ENCODE measurements around the gene RASSF8.
"Not testable (repeated sequence)": the region's sequence is repeated elsewhere in the genome, so short reads cannot be mapped to it uniquely, and the experiment has no call there.

The RASSF8 gene

GRCh38 chr12:26031827-26032226 lies 73.3 kb downstream of the RASSF8 start:
- no peak for DNase-seq

DNA sequence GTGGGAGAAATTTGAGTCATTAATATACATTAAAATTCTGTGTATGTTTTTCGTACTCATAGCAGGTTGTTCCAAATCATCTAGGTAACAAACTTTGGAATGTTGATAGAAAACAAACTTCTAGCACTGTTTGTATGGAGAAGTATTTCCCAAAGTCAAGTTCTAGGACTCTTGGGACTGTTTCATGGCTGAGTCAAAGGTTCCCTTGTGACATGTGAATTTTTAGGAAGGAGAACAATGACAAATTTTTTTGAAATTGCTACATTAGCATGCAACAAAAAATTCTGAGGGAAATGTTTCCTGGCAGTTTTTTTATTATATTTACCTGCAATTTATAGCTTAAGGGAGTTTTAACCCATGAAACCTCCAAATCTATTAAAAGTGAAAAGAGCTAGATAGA lies 73.8 kb downstream of the RASSF8 start:
- no peak for DNase-seq

DNA sequence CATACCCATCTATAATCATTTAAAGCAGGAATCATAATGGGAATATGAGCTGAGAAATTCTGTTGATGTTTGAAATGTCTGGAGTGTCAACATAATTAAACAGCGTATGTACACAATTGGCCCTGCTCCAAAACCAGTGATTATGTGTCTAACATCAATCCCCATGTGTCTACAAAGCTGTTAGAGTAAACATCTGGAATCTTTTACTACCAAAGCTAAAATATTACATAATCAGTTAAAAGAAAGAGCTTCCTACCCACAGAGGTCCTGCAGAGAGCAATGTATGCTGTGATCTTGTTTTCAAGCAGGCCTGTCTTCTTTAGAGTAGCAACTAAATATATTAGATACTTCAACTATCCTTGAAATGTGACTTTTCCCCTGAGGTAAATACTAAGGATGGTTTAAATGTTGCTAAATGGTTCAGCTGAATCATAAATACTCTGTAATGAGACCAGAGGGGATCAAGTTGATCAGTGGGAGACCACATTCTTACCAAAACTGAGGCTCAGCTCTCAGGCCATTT lies 74.3 kb downstream of the RASSF8 start:
- DNase-seq, result no peak

DNA sequence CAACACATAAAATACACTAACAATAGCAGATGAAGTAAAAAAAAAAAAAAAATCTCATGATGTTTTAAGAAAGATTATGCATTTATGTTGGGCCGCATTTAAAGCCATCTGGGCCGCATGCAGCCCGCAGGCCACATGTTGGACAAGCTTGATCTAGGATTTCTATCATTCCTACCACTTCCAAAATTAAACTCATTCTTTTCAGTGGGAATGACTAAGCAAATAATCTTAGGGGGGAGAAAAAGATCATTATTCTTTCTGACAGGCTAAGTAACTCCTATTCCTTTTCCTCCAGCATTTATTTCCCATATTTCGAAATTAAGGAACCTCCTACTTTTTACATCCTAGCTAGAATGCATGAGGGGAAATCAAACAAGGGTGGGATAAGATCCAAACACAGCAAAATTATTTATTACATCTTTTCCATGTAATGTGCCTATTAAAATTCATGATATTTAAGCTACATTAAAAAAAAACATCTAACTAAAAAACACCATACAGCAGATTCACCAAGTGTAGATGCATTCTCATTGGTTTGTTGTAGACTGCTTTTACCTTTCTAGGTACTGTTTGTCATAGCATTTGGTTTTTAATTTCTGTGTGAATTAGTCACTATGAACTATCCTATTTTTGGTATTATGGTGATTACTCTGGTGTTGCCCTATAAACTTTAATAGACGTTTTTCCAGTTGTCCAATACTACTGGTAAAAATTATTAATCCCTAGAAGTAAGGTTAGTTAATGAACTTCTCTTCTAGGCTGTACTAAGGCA lies 76.1 kb downstream of the RASSF8 start:
- DNase-seq, result no peak

GRCh38 chr12:26036877-26037276 lies 78.4 kb downstream of the RASSF8 start:
- DNase-seq, result no peak

DNA sequence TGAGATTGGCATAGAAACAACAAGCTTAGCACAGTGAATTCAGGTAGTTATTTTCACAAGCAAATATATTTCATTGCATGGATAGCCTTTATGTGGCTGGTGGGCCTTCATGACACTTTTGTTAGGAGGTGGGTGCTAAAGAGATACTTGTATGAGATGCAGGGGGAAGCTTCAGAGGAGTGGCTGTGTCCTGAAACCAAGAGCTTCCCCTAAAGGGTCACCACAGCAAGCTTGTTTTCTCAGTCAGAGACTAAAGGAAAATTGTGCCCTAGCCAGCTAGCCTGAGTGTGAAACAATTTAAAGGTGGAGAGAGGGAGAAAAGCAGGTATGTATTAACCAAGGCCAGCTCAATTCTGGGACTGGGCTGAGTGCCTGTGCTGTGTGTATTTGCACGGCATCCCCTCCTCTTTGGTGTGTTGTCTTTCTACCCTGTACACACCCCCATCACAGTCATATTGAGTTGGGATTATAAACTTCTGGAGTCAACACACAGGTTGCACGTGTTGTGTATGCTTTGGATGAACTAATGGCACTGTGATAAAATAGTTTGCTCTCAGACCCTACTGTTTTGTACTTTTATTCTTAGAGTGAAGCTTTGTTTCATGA lies 79.2 kb downstream of the RASSF8 start:
- DNase-seq, result no peak

DNA sequence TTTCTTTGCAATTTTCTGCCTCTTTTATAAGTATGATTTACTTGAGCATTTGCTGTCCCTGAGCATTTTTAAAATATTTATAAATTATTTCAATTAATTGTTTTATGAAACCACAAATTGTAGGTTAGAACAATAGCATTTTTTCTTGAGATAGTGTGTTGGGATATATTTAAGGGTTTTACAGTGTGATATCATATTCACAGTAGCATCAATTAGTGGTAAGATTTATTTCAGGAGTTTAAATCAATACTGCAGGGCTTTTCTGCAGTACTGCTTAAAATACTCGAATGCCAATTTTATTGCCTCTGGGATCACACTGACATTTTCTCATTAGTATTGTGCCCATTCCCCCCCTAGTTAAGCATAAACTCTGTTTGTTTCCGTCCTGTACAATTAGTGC lies 84.2 kb downstream of the RASSF8 start:
- DNase-seq, result no peak

GRCh38 chr12:26043135-26044006 lies 84.9 kb downstream of the RASSF8 start:
- no peak for DNase-seq

DNA sequence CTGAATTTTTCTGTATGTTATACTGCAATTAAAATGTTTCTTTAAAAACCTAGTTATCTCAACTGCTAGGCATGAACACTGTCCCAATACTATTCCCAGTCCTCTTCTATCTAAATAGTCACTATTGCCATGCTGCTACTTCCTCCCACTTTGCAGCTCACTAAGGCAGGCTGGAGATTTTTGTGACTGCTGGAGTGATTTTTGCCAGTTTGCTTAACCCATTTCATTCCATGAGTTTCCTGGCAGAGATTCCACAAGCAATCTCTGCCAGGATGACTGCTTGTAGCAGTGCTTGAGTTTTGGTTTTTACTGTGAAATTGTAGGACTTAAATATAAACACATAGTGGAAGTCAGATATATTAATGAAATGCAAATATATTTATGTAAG lies 85.5 kb downstream of the RASSF8 start:
- DNase-seq, result no peak

- DNase-seq, result no peak
Measured at GRCh38 chr12:26044592-26044991, 86.1 kb downstream of the RASSF8 start.

- DNase-seq, result no peak
Measured at GRCh38 chr12:26046203-26046602, 87.7 kb downstream of the RASSF8 start.

GRCh38 chr12:26046906-26047305 lies 88.4 kb downstream of the RASSF8 start:
- DNase-seq, result no peak

- DNase-seq, result no peak
Measured at GRCh38 chr12:26047401-26048226, 89.1 kb downstream of the RASSF8 start.

DNA sequence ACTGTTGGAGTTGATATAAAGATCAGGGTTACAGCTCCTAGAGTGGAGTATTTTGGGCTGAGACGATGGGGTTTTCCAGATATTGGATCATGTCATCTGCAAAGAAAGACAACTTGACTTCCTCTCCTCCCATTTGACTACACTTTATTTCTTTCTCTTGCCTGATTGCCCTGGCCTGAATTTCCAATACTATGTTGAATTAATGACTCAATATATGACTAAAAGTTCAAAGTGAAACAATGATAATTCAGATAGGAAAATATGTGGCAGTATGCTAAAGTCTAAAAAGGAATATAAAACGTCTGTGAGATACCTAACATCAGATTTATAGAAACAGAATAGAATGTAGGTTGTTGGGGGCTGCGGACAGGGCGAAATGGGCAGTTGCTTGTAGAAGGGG lies 94.2 kb downstream of the RASSF8 start:
- DNase-seq, result no peak

- DNase-seq, result no peak
Measured at GRCh38 chr12:26054383-26054782, 95.9 kb downstream of the RASSF8 start.

DNA sequence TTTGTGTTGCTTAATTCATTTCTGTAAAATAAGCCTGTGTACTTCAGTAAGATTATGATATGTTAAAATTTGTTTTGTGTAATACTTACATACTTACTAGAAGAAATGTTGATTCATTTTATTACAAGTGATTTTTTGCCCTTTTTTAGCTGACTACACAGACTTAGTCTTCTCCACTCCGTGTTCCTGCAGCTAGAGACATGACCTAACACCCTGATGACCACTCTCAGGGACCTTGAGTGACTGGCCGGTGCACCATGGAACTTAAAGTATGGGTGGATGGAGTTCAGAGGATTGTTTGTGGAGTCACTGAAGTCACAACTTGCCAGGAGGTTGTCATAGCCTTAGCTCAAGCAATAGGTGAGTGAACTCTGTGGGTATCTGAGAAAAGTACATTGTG lies 96.6 kb downstream of the RASSF8 start:
- no peak for DNase-seq

GRCh38 chr12:26056335-26056734 lies 97.9 kb downstream of the RASSF8 start:
- DNase-seq, result no peak

- not testable (repeated sequence) for DNase-seq
Measured at GRCh38 chr12:26057271-26057670, 98.8 kb downstream of the RASSF8 start.

- DNase-seq, result no peak
Measured at GRCh38 chr12:26058308-26058707, 99.8 kb downstream of the RASSF8 start.

DNA sequence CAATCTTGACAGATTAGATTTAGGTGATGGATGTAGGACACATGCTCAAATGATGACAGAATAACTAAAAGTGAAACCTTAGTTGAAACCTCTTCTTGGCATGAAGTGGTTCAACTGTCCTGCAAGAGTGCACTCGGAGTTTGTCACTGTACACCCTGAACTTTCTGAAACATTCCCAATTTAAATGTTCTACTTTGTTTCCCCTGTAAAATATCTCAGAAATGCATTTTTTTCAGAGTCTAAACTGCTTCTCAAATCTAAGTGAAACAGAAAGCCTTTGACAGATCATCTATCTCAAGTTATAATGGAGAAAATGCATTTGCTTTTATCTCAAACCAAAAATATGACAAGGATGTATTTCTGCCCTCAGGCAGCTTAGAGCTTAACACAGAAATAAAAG lies 100.3 kb downstream of the RASSF8 start:
- no peak for DNase-seq

GRCh38 chr12:26062006-26062405 lies 103.5 kb downstream of the RASSF8 start:
- DNase-seq, result no peak

- DNase-seq, result no peak
Measured at GRCh38 chr12:26062566-26062965, 104.1 kb downstream of the RASSF8 start.

- no peak for DNase-seq
Measured at GRCh38 chr12:26065451-26065850, 107.0 kb downstream of the RASSF8 start.
